Measurements from ENCODE around the gene MYT1.

DNA sequence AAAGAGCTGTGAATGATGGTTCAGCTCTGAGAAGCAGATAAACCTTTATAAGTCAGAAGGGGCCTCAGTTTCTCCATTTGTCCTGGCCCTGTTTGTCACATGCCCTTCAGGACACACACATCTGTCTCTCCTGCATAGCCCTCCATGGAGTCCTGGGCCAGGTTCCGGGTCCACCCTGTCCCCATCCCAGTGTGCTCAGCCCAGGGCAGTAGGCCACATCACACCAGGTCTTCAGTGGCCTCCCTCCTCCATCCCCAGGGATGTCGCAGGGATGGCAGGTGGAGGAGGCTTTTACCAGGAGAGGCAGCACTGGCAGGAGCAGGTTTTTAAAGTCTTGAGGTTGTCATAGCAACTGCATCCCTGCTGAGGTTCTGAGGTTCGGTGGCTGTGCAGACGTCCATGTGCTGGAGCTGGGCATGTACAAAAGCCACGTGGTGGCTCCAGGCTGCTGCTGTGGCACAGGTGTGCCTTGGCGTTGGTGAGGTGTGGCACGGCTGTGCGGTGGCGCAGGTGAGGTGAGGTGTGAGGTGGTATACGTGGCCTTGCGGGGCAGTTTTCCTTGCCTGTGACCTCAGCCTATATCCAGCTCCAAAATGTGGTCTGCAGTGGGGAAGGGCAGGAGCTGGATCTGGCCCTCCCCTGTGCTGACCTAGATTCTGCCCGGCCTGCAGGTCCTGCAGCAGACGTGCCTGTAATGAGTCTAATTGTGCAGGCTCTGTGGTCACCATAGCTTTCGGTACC, 48.9 kb upstream of the MYT1 start:
- TF ChIP-seq, protein P1, sequence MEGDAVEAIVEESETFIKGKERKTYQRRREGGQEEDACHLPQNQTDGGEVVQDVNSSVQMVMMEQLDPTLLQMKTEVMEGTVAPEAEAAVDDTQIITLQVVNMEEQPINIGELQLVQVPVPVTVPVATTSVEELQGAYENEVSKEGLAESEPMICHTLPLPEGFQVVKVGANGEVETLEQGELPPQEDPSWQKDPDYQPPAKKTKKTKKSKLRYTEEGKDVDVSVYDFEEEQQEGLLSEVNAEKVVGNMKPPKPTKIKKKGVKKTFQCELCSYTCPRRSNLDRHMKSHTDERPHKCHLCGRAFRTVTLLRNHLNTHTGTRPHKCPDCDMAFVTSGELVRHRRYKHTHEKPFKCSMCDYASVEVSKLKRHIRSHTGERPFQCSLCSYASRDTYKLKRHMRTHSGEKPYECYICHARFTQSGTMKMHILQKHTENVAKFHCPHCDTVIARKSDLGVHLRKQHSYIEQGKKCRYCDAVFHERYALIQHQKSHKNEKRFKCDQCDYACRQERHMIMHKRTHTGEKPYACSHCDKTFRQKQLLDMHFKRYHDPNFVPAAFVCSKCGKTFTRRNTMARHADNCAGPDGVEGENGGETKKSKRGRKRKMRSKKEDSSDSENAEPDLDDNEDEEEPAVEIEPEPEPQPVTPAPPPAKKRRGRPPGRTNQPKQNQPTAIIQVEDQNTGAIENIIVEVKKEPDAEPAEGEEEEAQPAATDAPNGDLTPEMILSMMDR (conservative IDR thresholded peaks at IDR 0.05 in 1 of 2, IDR thresholded peaks at IDR 0.05 in 1 of 2; ENCODE audit: extremely low read depth in 1 of 2, insufficient read depth in 1 of 2, low read depth in 1 of 2, low read length in 2 of 2) = no peak
- no peak for TF ChIP-seq EZH2 (IDR thresholded peaks at IDR 0.05; ENCODE audit: borderline replicate concordance, low read length)
